Myocyte (in vitro differentiated cells): ENCODE results near the gene ESR2. TPM values are rescaled to one million over a fixed set of nuclear protein-coding genes. Genes with fewer than 3 reads are reported as not detected.

ENCODE experiments used
- DNase-seq: peaks from one replicate; pipeline ENCODE4 v3.0.0-alpha.2; 2012; ENCODE audit warnings: low read depth
- total RNA-seq: library from RNA; depleted of rRNA; stranded (reverse); fragments of >200 nt; gene quantifications from 2 replicates; pipeline ENCODE4 v1.2.3, GENCODE V29; 2014

The ESR2 gene
- total RNA-seq, 1 donor from 2014 or later = 0.43 TPM

- DNase-seq = no peak
Observed at GRCh38 chr14:64091217-64091616, 203.0 kb downstream of the ESR2 start.

GRCh38 chr14:64089920-64090319 is 204.3 kb downstream of the ESR2 start:
- no peak for DNase-seq

GRCh38 chr14:64088647-64088964 is 205.6 kb downstream of the ESR2 start:
- no peak for DNase-seq

- peak; percentile 25 for DNase-seq
Observed at GRCh38 chr14:64082837-64083236, 211.3 kb downstream of the ESR2 start.

- no peak for DNase-seq
Observed at GRCh38 chr14:64081174-64081746, 212.9 kb downstream of the ESR2 start.

GRCh38 chr14:64080452-64080851 is 213.7 kb downstream of the ESR2 start:
- DNase-seq = no peak

- DNase-seq = no peak
Observed at GRCh38 chr14:64075613-64076005, 218.6 kb downstream of the ESR2 start.

- peak; percentile 20 for DNase-seq
Observed at GRCh38 chr14:64074961-64075612, 219.1 kb downstream of the ESR2 start.

- DNase-seq = no peak
Observed at GRCh38 chr14:64069634-64070359, 224.4 kb downstream of the ESR2 start.

- DNase-seq = no peak
Observed at GRCh38 chr14:64064447-64064846, 229.7 kb downstream of the ESR2 start.

GRCh38 chr14:64062381-64063115 is 231.6 kb downstream of the ESR2 start:
- DNase-seq = no peak

GRCh38 chr14:64061706-64062105 is 232.5 kb downstream of the ESR2 start:
- DNase-seq = no peak

GRCh38 chr14:64061115-64061514 is 233.1 kb downstream of the ESR2 start:
- DNase-seq = no peak

GRCh38 chr14:64060648-64061096 is 233.5 kb downstream of the ESR2 start:
- peak; percentile 21 for DNase-seq

- DNase-seq = no peak
Observed at GRCh38 chr14:64060199-64060545, 234.0 kb downstream of the ESR2 start.

GRCh38 chr14:64059454-64060198 is 234.5 kb downstream of the ESR2 start:
- DNase-seq = no peak

GRCh38 chr14:64053694-64054669 is 240.2 kb downstream of the ESR2 start:
- DNase-seq = no peak

- DNase-seq = no peak
Observed at GRCh38 chr14:64049616-64050381, 244.4 kb downstream of the ESR2 start.

- DNase-seq = no peak
Observed at GRCh38 chr14:64045091-64045490, 249.1 kb downstream of the ESR2 start.
